PC-9 (cell line): ENCODE measurements around the gene COL13A1. TPM values are rescaled to one million over a fixed set of nuclear protein-coding genes. Genes with fewer than 3 reads are reported as not detected.

Source experiments
- BruUV-seq: library from RNA; stranded (reverse); fragments of 400-500 nt; replicated peaks from 2 replicates; lab custom pipeline; 2021; lab: Mats Ljungman, UMichigan
- CTCF ChIA-PET: fragments of 300-600 bp; sonication (Branson Sonifier 250); formaldehyde crosslinking; loops from one replicate; lab custom pipeline; 2022; ENCODE audit warnings: antibody characterized with exemption; lab: Charles Lee
- POLR2A ChIA-PET: fragments of 300-600 bp; sonication (Branson Sonifier 250); formaldehyde crosslinking; loops from one replicate; lab custom pipeline; 2022; ENCODE audit warnings: antibody characterized with exemption; ENCODE audit not compliant: unreplicated experiment; lab: Charles Lee
- DNase-seq, 2 experiments: peaks; one replicate each; pipeline versions ENCODE4 v3.0.0 to v3.0.0-alpha.2; 2015 to 2022; ENCODE audit warnings: mixed read lengths in 1 of 2
- H2AFZ ChIP-seq: fragments of 200-600 bp; sonication (generic); 2 replicates; pipeline ENCODE4 v1.8.1; 2017; ENCODE audit warnings: antibody characterized with exemption
- H3F3A ChIP-seq: fragments of 200-600 bp; sonication (generic); 2 replicates; pipeline ENCODE4 v1.8.1; 2017; ENCODE audit warnings: antibody characterized with exemption, mild to moderate bottlenecking, low read depth; ENCODE audit not compliant: insufficient read depth
- H3K27ac ChIP-seq: fragments of 200-600 bp; sonication (generic); 2 replicates; pipeline ENCODE4 v1.6.1; 2016; ENCODE audit warnings: mixed run types
- H3K27me3 ChIP-seq: fragments of 200-600 bp; sonication (generic); 2 replicates; pipeline ENCODE4 v1.6.1; 2016; ENCODE audit warnings: low read depth, mixed run types; ENCODE audit not compliant: insufficient read depth
- H3K36me3 ChIP-seq: fragments of 200-600 bp; sonication (generic); 2 replicates; pipeline ENCODE4 v1.6.1; 2016; ENCODE audit warnings: low read depth, mixed run types
- H3K4me1 ChIP-seq: fragments of 200-600 bp; sonication (generic); replicated peaks from 2 replicates; pipeline ENCODE4 v1.6.1; 2016; ENCODE audit warnings: mixed run types; ENCODE audit not compliant: insufficient read depth
- H3K4me2 ChIP-seq: fragments of 200-600 bp; sonication (generic); 2 replicates; pipeline ENCODE4 v1.6.1; 2017; ENCODE audit warnings: mixed run types
- H3K4me3 ChIP-seq: fragments of 200-600 bp; sonication (generic); 2 replicates; pipeline ENCODE4 v1.6.1; 2016; ENCODE audit warnings: mixed run types
- H3K79me2 ChIP-seq: fragments of 200-600 bp; sonication (generic); 2 replicates; pipeline ENCODE4 v1.6.1; 2017; ENCODE audit warnings: low read depth, mixed run types
- H3K9me2 ChIP-seq: fragments of 200-600 bp; sonication (generic); 2 replicates; pipeline ENCODE4 v1.8.1; 2017; ENCODE audit warnings: mild to moderate bottlenecking; ENCODE audit not compliant: insufficient read depth
- H3K9me3 ChIP-seq: fragments of 200-600 bp; sonication (generic); 2 replicates; pipeline ENCODE4 v1.8.1; 2016; ENCODE audit warnings: low read depth; ENCODE audit not compliant: insufficient read depth
- H4K20me1 ChIP-seq: fragments of 200-600 bp; sonication (generic); 2 replicates; pipeline ENCODE4 v1.8.1; 2017; ENCODE audit not compliant: insufficient read depth
- EZH2 ChIP-seq: fragments of 200-600 bp; sonication (generic); IDR thresholded peaks from 2 replicates; pipeline ENCODE4 v1.8.0; 2017; ENCODE audit warnings: antibody characterized with exemption, low read depth
- intact Hi-C: fragments of 100-400 bp; cut with micrococcal nuclease; formaldehyde crosslinking; loops from one replicate; pipeline ENCODE4 v1.10.0; 2022; ENCODE audit not compliant: unreplicated experiment
- total RNA-seq: library from RNA; stranded (reverse); gene quantifications from 2 replicates; pipeline ENCODE4 v1.2.3, GENCODE V29; 2021
- TF ChIP-seq, protein P1 (sequence below): fragments of 200-600 bp; sonication (generic); conservative IDR thresholded peaks from 2 replicates; pipeline ENCODE4 v1.6.1; 2017; ENCODE audit warnings: mixed run types, antibody characterized with exemption, mild to moderate bottlenecking, moderate library complexity

Gene COL13A1
- total RNA-seq, 1 experiment from 2014 or later = 1.6 TPM

GRCh38 chr10:69878951-69879350, 77.2 kb downstream of the COL13A1 start:
- no peak for DNase-seq
- no peak overlapping the region for H3K4me3 ChIP-seq
- H3K9me3 ChIP-seq = no peaks in the 10 kb centered on the region
- no peak for TF ChIP-seq EZH2
- TF ChIP-seq, protein P1, sequence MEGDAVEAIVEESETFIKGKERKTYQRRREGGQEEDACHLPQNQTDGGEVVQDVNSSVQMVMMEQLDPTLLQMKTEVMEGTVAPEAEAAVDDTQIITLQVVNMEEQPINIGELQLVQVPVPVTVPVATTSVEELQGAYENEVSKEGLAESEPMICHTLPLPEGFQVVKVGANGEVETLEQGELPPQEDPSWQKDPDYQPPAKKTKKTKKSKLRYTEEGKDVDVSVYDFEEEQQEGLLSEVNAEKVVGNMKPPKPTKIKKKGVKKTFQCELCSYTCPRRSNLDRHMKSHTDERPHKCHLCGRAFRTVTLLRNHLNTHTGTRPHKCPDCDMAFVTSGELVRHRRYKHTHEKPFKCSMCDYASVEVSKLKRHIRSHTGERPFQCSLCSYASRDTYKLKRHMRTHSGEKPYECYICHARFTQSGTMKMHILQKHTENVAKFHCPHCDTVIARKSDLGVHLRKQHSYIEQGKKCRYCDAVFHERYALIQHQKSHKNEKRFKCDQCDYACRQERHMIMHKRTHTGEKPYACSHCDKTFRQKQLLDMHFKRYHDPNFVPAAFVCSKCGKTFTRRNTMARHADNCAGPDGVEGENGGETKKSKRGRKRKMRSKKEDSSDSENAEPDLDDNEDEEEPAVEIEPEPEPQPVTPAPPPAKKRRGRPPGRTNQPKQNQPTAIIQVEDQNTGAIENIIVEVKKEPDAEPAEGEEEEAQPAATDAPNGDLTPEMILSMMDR = no peak
- H3K4me2 ChIP-seq = no peak overlapping the region
- H3F3A ChIP-seq = no peaks in the 10 kb centered on the region; the same call in 1 of the 2 replicates
- ChIA-PET POLR2A (interaction anchor here (0.6 kb wide), 1 partner anchor 36 kb away, joined by 3 read pairs; no protein-coding TSS in a partner anchor), CTCF (no interaction called here)
- H3K27ac ChIP-seq = no peak overlapping the region
- no peaks in the 10 kb centered on the region for H3K36me3 ChIP-seq
- no peak overlapping the region for H2AFZ ChIP-seq
- H4K20me1 ChIP-seq = no peaks in the 10 kb centered on the region
- no TSS peak for BruUV-seq
- H3K79me2 ChIP-seq = no peaks in the 10 kb centered on the region
- no peaks in the 10 kb centered on the region for H3K27me3 ChIP-seq
- peaks cover 9% of the 10 kb centered on the region for H3K4me1 ChIP-seq
- no peaks in the 10 kb centered on the region for H3K9me2 ChIP-seq
- intact Hi-C loops = no loop called here

DNA sequence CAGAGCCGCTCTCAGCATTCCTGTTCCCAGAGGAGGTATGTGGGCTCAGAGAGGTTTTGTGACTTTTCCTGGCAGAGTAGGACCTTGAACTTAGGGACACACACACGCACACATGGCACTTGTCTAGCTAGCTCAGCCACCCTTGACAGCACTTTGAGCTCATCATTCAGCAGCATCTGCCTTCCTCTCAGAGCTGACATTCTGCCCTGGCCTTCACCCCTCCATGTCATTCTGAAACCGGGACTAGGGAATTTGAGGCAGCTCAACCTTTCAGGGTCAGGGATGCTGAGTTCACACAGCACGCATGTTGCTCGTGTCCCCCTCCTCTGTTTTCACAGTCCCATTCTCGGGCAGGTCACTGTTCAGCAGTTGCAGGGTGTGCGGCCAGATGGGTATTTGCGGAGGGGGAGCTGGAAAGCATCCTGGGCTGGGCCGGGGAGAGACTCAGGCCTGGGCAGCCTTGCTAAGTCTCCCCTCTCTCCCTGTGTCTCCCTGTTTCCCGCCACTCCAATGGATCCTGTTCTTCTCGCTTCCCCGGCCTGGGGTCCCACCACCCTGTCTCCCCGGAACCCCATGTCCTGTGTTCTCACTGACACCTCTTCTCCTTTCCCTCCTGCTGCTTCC, 78.0 kb downstream of the COL13A1 start:
- H3K79me2 ChIP-seq = no peaks in the 10 kb centered on the region
- BruUV-seq = no TSS peak
- intact Hi-C loops = no loop called here
- no peak overlapping the region for H3K4me3 ChIP-seq
- no peaks in the 10 kb centered on the region for H3K9me3 ChIP-seq
- no peaks in the 10 kb centered on the region for H4K20me1 ChIP-seq
- H3K27ac ChIP-seq = no peak overlapping the region
- no peaks in the 10 kb centered on the region for H3F3A ChIP-seq
- H3K4me2 ChIP-seq = no peak overlapping the region
- no peaks in the 10 kb centered on the region for H3K36me3 ChIP-seq
- no peak for DNase-seq
- ChIA-PET POLR2A (interaction anchor here (0.6 kb wide), 2 partner anchors 36 to 107 kb away, joined by 3 read pairs; no protein-coding TSS in a partner anchor), CTCF (interaction anchor here (0.6 kb wide), 1 partner anchor 485 kb away, joined by 3 read pairs; no protein-coding TSS in a partner anchor)
- TF ChIP-seq, protein P1 = no peak
- TF ChIP-seq EZH2 = no peak
- no peak overlapping the region for H2AFZ ChIP-seq
- H3K27me3 ChIP-seq = no peaks in the 10 kb centered on the region
- peaks cover 2% of the 10 kb centered on the region for H3K4me1 ChIP-seq
- H3K9me2 ChIP-seq = no peaks in the 10 kb centered on the region

GRCh38 chr10:69880301-69881081, 78.8 kb downstream of the COL13A1 start:
- H3K9me2 ChIP-seq = no peaks in the 10 kb centered on the region
- no peaks in the 10 kb centered on the region for H3K79me2 ChIP-seq
- no peaks in the 10 kb centered on the region for H3F3A ChIP-seq
- no peaks in the 10 kb centered on the region for H4K20me1 ChIP-seq
- no peaks in the 10 kb centered on the region for H3K27me3 ChIP-seq
- ChIA-PET CTCF (interaction anchor here (0.6 kb wide), 1 partner anchor 485 kb away, joined by 3 read pairs; no protein-coding TSS in a partner anchor), POLR2A (no interaction called here)
- H2AFZ ChIP-seq = no peak overlapping the region
- H3K4me1 ChIP-seq = no peaks in the 10 kb centered on the region
- H3K4me3 ChIP-seq = no peak overlapping the region
- H3K27ac ChIP-seq = no peak overlapping the region
- intact Hi-C loops = no loop called here
- BruUV-seq = no TSS peak
- TF ChIP-seq, protein P1 = no peak
- TF ChIP-seq EZH2 = no peak
- H3K9me3 ChIP-seq = no peaks in the 10 kb centered on the region
- H3K36me3 ChIP-seq = no peaks in the 10 kb centered on the region
- H3K4me2 ChIP-seq = no peak overlapping the region
- no peak for DNase-seq
